EL (cell line): Measurements from ENCODE around the gene SEPTIN8.

Experiments
- DNase-seq: peaks from one replicate; pipeline ENCODE4 v3.0.0-alpha.2; 2016

Gene SEPTIN8

DNA sequence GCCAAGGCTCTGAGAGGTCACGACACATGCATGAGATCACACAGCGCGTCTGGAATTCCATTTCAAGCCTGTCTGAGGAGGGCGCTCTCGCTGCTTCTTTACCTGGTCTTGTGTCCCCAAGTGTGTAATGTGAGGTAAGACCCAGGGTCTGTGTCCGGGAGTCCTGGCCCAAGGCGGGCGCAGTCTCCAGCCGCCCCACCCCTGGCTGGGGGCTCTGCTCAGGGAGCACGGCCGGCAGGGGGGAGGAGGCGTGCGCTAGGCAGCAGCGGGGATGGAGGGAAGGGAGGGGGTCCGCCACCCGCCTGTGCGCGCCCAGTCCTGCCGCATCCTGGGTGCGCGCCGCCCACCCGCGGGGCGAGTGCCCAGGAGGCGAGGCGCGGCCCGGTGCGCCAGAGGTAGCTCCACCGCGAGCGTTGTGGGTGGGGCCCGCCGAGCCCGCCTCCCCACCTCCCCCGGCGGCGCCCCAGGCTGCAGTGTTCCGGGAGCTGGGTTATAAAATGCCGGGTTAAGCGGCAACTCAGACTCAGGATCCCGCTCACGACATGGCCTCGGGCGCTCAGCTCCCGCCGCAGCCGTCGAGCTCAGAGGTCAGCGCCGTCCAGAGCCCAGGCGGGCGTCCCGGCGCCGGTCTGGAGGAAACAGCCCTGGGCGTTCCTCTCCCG, 30.0 kb downstream of the SEPTIN8 start, which contains the start of gene CCNI2:
Gene CCNI2, plus strand, starts transcription at position 473 of the 662 bp plus-strand sequence. Its CDS starts 70 bp downstream, at position 543.
- peak; percentile 46 for DNase-seq

DNA sequence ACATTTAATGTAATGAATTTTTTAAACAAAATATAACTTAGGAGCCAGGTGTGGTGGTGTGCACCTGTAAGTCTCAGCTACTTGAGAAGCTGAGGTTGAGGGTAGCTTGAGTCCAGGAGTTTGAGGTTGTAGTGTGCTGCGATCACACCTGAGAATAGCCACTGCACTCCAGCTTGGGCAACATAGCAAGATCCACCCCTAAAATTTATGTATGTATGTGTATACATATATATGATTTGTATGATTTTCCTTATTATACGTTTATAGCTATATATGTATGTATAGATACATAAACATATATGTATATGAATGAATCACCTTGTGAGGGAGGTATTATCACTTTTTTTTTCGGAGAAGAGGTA, 30.5 kb downstream of the SEPTIN8 start:
- no peak for DNase-seq

DNA sequence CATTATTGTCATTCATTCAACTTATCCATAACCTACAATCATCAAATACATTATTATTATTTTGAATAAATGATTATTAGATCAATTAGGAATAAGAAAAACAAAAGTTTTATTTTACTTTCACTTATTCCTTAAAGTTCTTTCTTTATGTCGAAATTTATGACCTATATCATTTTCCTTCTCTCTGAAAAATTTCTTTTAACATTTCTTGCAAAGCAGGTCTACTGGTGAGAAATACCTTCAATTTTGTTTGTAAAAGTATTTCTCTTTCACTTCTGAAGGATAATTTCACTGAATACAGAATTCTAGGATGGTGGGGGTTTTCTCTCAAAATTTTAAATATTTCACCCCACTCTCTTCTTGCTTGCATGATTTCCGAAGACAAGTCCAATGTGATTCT, 32.4 kb downstream of the SEPTIN8 start:
- no peak for DNase-seq

DNA sequence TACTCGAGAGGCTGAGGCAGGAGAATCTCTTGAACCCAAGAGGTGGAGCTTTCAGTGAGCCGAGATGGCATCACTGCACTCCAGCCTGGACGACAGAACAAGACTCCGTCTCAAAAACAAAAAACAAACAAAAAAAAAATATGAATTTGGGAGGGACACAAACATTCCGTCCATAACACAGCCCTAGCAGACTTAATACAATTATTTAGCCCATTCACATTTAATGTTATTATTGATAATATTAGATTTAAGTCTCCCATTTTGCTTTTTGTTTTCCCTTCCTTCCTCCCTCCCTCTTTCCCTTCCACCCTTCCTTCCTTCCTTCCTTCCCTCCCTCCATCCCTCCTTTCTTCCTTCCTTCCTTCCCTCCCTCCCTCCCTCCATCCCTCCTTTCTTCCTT, 34.4 kb downstream of the SEPTIN8 start:
- no peak for DNase-seq

DNA sequence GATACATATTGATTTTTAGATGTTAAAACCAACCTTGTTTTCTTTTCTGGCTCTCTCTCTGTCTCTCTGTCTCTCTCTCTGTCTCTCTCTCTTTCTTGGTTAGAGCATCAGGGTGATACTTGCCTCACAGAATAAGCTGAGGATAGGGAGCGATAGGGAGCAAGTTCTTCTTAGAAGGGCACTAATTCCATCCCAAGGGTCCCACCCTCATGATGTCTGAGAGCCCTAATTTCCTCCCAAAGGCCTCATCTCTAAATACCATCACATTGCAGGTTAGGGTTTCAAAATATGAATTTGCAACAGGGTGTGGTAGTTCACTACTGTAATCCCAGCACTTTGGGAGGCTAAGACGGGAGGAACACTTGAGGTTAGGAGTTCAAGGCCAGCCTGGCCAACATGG, 34.9 kb downstream of the SEPTIN8 start:
- DNase-seq = no peak

DNA sequence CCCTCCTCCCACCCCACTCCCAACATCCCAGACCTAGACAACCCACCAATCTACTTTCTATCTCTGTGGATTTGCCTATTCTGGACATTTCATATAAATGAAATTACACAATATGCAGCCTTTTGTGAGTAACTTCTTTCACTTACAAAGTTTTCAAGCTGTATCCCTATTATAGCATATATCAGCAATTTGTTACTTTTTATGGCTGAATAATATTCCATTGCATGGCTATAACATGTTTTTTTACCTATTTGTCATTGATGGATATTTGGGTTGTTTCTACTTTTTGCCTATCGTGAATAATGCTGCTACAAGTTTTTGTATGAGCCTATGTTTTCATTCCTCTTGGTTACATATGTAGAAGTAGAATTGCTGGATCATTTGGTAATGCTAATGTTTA, 37.8 kb downstream of the SEPTIN8 start:
- DNase-seq = no peak

GRCh38 chr5:132737982-132738681, 38.9 kb downstream of the SEPTIN8 start:
- no peak for DNase-seq

DNA sequence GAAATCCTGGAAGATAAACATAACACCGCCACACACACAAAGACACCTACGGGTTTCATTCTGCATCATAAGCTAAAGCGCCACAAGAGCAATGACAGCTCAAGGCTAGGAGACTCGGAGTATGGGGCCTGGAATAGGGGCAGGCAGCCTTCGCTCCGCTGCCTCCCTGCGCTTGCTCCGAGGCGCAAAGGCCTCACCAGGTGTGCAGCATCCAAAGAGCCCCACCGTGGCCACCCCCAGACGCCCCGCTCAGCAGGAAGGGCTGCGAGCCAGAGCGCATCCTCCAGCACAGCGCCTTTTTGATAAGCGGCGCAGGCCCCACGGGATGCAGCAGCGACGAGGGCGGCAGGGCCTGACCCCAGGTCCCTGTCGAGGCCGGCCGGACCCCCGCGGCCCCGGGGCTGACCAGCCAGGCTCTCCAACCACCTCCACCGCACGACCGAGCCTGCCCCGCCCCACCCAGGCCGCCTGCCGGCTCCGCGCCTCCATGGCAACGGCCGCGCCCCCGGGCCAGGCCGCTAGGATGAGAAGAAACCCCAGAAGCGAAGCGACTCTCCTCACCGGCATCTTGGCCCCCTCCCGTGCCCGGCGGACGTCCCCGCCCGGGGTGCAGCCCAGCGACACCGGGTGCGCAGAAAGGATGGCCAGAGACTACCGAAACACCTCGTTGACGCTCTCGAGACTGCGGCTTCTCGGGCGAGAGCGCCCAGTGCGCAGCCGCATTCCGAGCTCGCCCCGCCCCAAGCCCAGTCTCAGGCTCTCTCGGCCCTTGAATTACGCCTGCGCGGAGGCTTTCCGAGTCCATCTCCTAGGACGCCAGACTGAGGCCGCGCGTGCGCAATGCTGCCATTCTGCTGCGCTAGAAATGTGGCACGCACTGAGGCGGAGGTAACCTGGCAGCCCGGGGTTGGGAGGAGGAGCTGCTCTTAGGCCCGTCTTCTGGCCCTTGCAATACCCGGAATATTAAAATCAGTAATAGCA, 39.9 kb downstream of the SEPTIN8 start, which contains the start of gene KIF3A:
Gene KIF3A, minus strand, starts transcription at position 694 of the 981 bp plus-strand sequence. Its CDS starts 127 bp downstream, at position 567.
- DNase-seq = peak; percentile 98

- DNase-seq = no peak
These were observed 42.4 kb downstream of the SEPTIN8 start for GRCh38 chr5:132734687-132735086.

DNA sequence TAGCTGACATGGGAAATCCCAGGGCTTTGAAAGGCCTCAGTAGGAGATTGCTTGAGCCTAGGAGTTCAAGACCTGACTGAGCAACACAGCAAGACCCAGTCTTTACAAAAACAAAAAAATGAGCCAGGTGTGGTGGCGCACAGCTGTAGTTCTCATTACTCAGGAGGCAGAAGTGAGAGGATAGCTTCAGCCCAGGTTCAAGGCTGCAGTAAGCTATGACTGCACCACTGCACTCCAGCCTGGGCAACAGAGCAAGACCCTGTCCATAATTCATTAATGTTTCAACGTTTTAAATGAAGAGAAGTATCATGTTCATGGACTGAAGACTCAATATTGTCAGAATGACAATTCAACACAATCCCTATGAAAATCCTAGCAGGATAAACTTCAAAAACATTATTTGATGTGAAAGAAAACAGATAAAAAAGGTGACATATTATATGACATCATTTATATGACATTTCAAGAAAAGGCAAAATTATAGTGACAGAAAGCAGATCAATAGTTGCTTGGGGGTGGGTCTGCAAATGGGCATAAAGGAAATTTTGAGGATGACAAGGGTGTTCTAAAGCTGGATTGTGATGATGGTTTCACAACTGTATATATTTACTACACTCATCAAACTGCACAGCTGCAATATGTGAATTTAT, 43.4 kb downstream of the SEPTIN8 start:
- no peak for DNase-seq

GRCh38 chr5:132729896-132730295, 47.1 kb downstream of the SEPTIN8 start:
- DNase-seq = no peak

DNA sequence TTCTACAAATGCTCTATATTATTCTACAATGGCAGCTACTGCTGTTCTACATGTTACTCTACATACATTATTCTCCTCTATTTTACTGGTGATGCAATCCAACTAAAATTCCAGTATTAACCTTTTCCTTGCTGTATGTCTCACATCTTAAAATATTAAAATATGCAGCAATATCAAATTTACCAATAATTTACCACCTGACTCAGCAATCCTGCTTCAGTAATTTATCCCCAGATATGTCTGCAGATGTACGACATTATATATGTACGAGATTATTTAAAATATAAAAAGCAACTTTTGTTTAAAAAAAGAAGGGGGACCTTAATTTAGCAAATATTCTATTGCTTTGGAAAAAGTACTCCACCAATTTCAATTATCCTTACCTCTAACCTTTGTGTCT, 51.3 kb downstream of the SEPTIN8 start:
- DNase-seq = no peak

GRCh38 chr5:132718544-132719312, 58.3 kb downstream of the SEPTIN8 start:
- no peak for DNase-seq

DNA sequence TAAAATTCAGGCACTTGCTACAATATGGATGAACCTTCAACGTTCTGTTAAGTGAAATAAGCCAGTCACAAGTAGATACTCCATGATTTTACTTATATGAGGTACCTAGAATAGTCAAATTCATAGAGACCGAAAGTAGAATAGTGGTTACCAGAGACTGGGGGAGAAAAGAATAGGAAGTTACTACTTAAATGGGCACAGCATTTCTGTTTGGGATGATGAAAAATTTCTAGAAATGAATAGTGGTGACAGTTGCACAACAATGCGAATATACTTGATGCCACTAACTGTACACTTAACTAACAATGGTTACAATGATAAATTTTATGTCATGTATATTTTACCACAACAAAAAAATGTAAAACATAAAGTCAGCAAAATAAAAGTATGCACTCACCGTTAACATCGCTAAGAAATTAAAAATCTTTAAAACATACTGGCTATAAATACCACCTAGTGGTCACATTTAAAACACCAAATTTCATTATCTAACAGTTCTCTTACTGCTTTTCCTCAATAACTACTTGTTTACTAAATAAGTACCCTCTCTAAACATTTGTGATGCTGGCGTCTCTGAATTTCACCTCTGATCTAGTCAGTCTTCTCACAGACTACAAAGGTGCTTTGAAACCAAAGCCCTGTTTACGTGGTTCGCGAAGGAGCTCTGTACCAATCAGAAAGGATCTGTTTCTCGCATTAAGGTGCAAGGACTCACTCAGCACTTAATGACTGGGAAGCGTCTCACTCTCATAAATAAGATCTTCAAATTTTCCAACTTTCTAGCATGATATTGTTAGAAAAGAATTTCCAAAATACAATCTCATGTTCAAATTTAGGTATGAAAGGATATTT, 62.4 kb downstream of the SEPTIN8 start:
- no peak for DNase-seq

DNA sequence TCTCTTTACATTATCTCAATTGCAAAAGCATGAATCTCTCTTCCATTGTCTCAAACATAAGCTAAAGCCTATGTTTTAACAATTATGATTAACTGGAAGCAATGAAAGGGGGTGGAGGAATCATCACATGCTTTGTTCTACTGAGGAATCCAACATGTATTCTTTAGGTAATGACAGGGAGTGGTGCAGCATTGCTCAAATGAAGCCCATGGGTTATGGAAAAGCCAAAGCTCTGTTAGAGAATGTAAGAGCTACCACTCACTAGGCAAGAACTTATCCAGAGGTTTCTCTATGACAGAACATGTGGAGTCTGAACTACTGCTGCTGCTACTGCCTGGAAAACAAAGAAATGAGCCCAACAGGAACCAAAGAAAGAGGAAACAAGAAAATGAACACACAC, 68.4 kb downstream of the SEPTIN8 start:
- DNase-seq = no peak

DNA sequence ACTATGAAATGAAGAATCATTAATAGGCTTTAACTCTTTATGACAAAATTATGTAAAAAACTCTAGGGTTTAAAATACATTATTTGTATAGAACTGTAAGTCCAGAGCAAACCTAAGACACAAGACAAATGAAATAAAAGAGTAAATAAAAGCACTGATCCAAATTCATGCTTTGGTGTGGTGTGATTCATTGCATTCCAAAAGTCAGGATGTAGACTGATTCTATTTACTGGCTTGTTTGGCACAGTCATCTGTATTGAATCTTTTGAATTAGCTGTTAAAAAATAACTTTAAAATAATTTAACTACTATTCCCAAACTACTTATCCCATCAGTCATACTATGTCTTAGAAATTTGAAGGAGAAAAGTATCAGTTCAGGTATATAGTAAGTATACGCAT, 72.2 kb downstream of the SEPTIN8 start:
- peak; percentile 56 for DNase-seq
